GM13977 (cell line): ENCODE measurements around the gene FBXW4.

Experiments used
- DNase-seq: peaks from one replicate; pipeline ENCODE4 v3.0.0; 2012; ENCODE audit warnings: low spot score
- CTCF ChIP-seq: IDR thresholded peaks from 2 replicates; pipeline ENCODE4 v1.5.1; 2012; ENCODE audit warnings: mild to moderate bottlenecking, control low read depth; ENCODE audit not compliant: insufficient read depth; ENCODE audit errors: extremely low read depth, missing control alignments
- in situ Hi-C: fragments of 300-500 bp; cut with MboI; formaldehyde crosslinking; loops from one replicate; pipeline ENCODE4 v1.12.0; 2022; ENCODE audit warnings: low sequenced_read_pairs, low pct_unique_long_range_greater_than_20kb, mixed read lengths, inconsistent platforms; ENCODE audit not compliant: unreplicated experiment

Gene FBXW4

GRCh38 chr10:101669181-101669580 is 25.8 kb downstream of the FBXW4 start:
- in situ Hi-C loops: no loop called here
- TF ChIP-seq CTCF: no peak
- DNase-seq: no peak

- in situ Hi-C loops: no loop called here
- TF ChIP-seq CTCF: no peak
- no peak for DNase-seq
Measured at GRCh38 chr10:101668566-101668965, 26.4 kb downstream of the FBXW4 start.

- in situ Hi-C loops: no loop called here
- DNase-seq: no peak
- no peak for TF ChIP-seq CTCF
Measured at GRCh38 chr10:101666083-101666482, 28.9 kb downstream of the FBXW4 start.

- DNase-seq: no peak
- TF ChIP-seq CTCF: no peak
- in situ Hi-C loops: no loop called here
Measured at GRCh38 chr10:101663097-101663496, 31.9 kb downstream of the FBXW4 start.

- TF ChIP-seq CTCF: no peak
- in situ Hi-C loops: no loop called here
- no peak for DNase-seq
Measured at GRCh38 chr10:101660256-101660655, 34.7 kb downstream of the FBXW4 start.

GRCh38 chr10:101658975-101659374 is 36.0 kb downstream of the FBXW4 start:
- no peak for DNase-seq
- in situ Hi-C loops: no loop called here
- TF ChIP-seq CTCF: no peak

GRCh38 chr10:101656890-101657289 is 38.1 kb downstream of the FBXW4 start:
- no peak for DNase-seq
- no peak for TF ChIP-seq CTCF
- in situ Hi-C loops: no loop called here
